ENCODE data around the gene MTUS2. TPM values are rescaled to one million over a fixed set of nuclear protein-coding genes. Genes with fewer than 3 reads are reported as not detected.

MTUS2 gene
- total RNA-seq, 4 donors from 2014 or later = 0.20 to 1.6 (median 0.25) TPM; not detected in 1

- in situ Hi-C loops (cut with MboI; ENCODE audit: low sequenced_read_pairs in 4 of 4) = no loop called here
- ATAC-seq = no peak
Measured at GRCh38 chr13:29067306-29067945, 247.3 kb downstream of the MTUS2 start.

GRCh38 chr13:29073755-29074154 lies 253.6 kb downstream of the MTUS2 start:
- ATAC-seq = no peak
- no peak for DNase-seq
- Histone ChIP-seq H3K27ac (no peak overlapping the region), H3K36me3 (no peaks in the 10 kb centered on the region), H3K9me3 (no peaks in the 10 kb centered on the region), H3K4me1 (no peaks in the 10 kb centered on the region), H3K27me3 (no peaks in the 10 kb centered on the region), H3K4me3 (no peak overlapping the region)
- in situ Hi-C loops (cut with MboI; ENCODE audit: low sequenced_read_pairs in 4 of 4) (no loop called here), intact Hi-C loops (cut with DNase I; ENCODE audit: low total_unique reads) (no loop called here)
- TF ChIP-seq CTCF (IDR thresholded peaks at IDR 0.05 in 4 of 5, conservative IDR thresholded peaks at IDR 0.05 in 1 of 5) = no peak
- no peak for TF ChIP-seq POLR2A (IDR thresholded peaks at IDR 0.05)

More at GRCh38 chr13:29067306-29067945, 247.3 kb downstream of the MTUS2 start:
- Histone ChIP-seq H3K4me3 (no peak overlapping the region), H3K27me3 (no peaks in the 10 kb centered on the region), H3K4me1 (no peaks in the 10 kb centered on the region), H3K27ac (no peak overlapping the region), H3K36me3 (no peaks in the 10 kb centered on the region), H3K9me3 (no peaks in the 10 kb centered on the region)
- TF ChIP-seq CTCF (IDR thresholded peaks at IDR 0.05 in 4 of 5, conservative IDR thresholded peaks at IDR 0.05 in 1 of 5) = no peak
- TF ChIP-seq POLR2A (IDR thresholded peaks at IDR 0.05) = no peak
- intact Hi-C loops (cut with DNase I; ENCODE audit: low total_unique reads) = no loop called here
- DNase-seq = no peak

DNA sequence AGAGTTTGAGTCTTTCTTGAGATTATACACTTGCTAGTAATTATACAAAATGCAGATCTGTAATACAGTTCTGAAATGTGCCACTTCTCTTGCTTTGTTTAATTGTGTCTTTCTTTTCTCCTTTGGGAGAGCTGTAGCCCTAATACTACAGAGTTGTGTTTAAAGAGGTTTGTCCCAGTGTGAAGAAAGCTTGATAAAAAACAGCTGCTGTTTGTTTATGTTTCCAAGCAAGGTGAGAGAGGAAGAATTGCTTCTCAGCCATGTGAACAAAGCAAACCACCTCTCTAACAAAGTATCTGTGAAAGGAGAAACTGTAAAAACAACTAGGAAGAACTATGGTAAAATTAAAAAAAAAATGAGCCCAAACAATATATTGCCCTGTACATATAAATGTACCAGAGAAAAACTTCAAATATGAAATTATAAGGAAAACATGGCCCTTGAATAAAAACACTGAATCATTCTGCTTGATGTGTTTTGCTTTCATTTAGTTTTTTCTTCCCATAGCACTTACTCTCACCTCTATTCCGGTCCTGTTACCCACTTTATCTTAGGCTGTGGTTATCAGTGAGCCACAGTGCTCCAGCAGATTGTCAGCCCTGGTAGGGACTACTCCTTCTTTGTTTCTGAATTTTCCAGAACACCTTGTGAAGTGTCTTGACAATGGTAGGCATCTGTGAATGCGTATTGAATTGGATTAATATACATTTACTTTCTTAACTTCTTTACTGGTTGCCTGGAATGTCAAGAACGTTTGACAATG lies 257.1 kb downstream of the MTUS2 start:
- DNase-seq = no peak
- Histone ChIP-seq H3K36me3 (no peaks in the 10 kb centered on the region), H3K27me3 (no peaks in the 10 kb centered on the region), H3K4me1 (no peaks in the 10 kb centered on the region), H3K27ac (no peak overlapping the region), H3K9me3 (no peaks in the 10 kb centered on the region), H3K4me3 (no peak overlapping the region)
- TF ChIP-seq POLR2A (IDR thresholded peaks at IDR 0.05) (no peak), CTCF (IDR thresholded peaks at IDR 0.05 in 4 of 5, conservative IDR thresholded peaks at IDR 0.05 in 1 of 5) (no peak)
- in situ Hi-C loops (cut with MboI; ENCODE audit: low sequenced_read_pairs in 4 of 4) (no loop called here), intact Hi-C loops (cut with DNase I; ENCODE audit: low total_unique reads) (no loop called here)
- no peak for ATAC-seq

DNA sequence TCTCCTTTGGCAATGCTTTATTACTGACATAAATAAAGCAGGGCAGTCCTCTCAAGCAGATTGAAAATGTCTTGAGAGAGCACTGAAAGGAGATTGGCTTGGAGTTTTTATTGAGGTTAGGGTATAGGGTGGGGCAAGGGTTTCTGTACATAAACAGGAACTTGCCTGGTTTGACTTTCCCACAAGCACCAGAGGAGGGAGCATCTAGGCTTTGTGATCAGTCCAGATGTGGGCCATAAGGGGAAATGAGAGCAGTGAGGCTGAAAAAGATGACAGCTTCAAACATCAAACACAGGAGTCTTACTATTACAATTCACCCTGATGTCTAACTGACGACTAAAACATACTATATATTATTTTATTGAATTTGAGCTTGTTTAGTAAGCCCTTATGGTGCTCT lies 260.9 kb downstream of the MTUS2 start:
- Histone ChIP-seq H3K4me1 (no peaks in the 10 kb centered on the region), H3K27me3 (no peaks in the 10 kb centered on the region), H3K36me3 (no peaks in the 10 kb centered on the region), H3K27ac (no peak overlapping the region), H3K9me3 (no peaks in the 10 kb centered on the region), H3K4me3 (no peak overlapping the region)
- in situ Hi-C loops (cut with MboI; ENCODE audit: low sequenced_read_pairs in 4 of 4) = no loop called here
- ATAC-seq (no peak), DNase-seq (no peak)
- no peak for TF ChIP-seq CTCF (IDR thresholded peaks at IDR 0.05 in 4 of 5, conservative IDR thresholded peaks at IDR 0.05 in 1 of 5)
- no peak for TF ChIP-seq POLR2A (IDR thresholded peaks at IDR 0.05)
- intact Hi-C loops (cut with DNase I; ENCODE audit: low total_unique reads) = no loop called here

Measured in gastrocnemius medialis (tissue), 4 donors.